HepG2 (cell line): ENCODE data around the gene GNG12.

Source experiments
- CEBPB ChIP-seq: IDR thresholded peaks from 2 replicates; pipeline ENCODE4 v1.6.1; 2011; ENCODE audit warnings: low read depth, low read length, improper control_type of control experiment, borderline replicate concordance
- CTCF ChIP-seq: sonication (generic); formaldehyde crosslinking; IDR thresholded peaks from 2 replicates; pipeline ENCODE4 v1.5.0; 2020; ENCODE audit warnings: mild to moderate bottlenecking, missing genetic modification reagents, moderate library complexity
- EZH2 ChIP-seq: conservative IDR thresholded peaks from 2 replicates; pipeline ENCODE4 v1.6.1; 2012; ENCODE audit warnings: mild to moderate bottlenecking, low read depth, low read length, moderate library complexity
- HDAC2 ChIP-seq: sonication (generic); formaldehyde crosslinking; IDR thresholded peaks from 2 replicates; pipeline ENCODE4 v1.4.0; 2020; ENCODE audit warnings: missing genetic modification reagents
- JUN ChIP-seq: sonication (generic); formaldehyde crosslinking; IDR thresholded peaks from 2 replicates; pipeline ENCODE4 v1.4.0; 2020; ENCODE audit warnings: mild to moderate bottlenecking, missing genetic modification reagents
- POLR2A ChIP-seq, 2 experiments: IDR thresholded peaks; 2 replicates each; pipeline ENCODE4 v1.6.1; 2011; ENCODE audit warnings: low read depth in 2 of 2, low read length in 2 of 2, mild to moderate bottlenecking in 1 of 2, moderate library complexity in 1 of 2; ENCODE audit not compliant: insufficient read depth in 1 of 2
- SRF ChIP-seq: IDR thresholded peaks from 2 replicates; pipeline ENCODE4 v1.6.1; 2011; ENCODE audit warnings: mild to moderate bottlenecking, low read depth, low read length, moderate library complexity
- ZNF354B ChIP-seq: sonication (generic); formaldehyde crosslinking; IDR thresholded peaks from 2 replicates; pipeline ENCODE4 v1.8.0; 2022; ENCODE audit warnings: mild to moderate bottlenecking, missing genetic modification reagents
- TF ChIP-seq, protein P1 (sequence below), 2 experiments: sonication (generic) in 1 of 2; formaldehyde crosslinking in 1 of 2; IDR thresholded peaks; 2 replicates each; pipeline versions ENCODE4 v1.5.1 to v1.6.1; 2011 to 2020; ENCODE audit warnings: borderline replicate concordance in 1 of 2, low read depth in 1 of 2, low read length in 1 of 2, mild to moderate bottlenecking in 1 of 2, missing genetic modification reagents in 1 of 2, moderate library complexity in 1 of 2
- TF ChIP-seq, protein P2 (sequence below): sonication (generic); formaldehyde crosslinking; IDR thresholded peaks from 2 replicates; pipeline ENCODE4 v1.4.0; 2020; ENCODE audit warnings: missing genetic modification reagents

- TF ChIP-seq ZNF354B (no peak), EZH2 (no peak), JUN (CRISPR knock-in tag) (no peak), CTCF (CRISPR knock-in tag) (no peak), CEBPB (no peak), SRF (no peak), POLR2A (IDR thresholded peaks at IDR 0.05; ENCODE audit: insufficient read depth in 1 of 2, low read depth in 2 of 2, low read length in 2 of 2) (no peak), HDAC2 (CRISPR knock-in tag) (no peak)
- TF ChIP-seq, protein P1, sequence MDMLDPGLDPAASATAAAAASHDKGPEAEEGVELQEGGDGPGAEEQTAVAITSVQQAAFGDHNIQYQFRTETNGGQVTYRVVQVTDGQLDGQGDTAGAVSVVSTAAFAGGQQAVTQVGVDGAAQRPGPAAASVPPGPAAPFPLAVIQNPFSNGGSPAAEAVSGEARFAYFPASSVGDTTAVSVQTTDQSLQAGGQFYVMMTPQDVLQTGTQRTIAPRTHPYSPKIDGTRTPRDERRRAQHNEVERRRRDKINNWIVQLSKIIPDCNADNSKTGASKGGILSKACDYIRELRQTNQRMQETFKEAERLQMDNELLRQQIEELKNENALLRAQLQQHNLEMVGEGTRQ (IDR thresholded peaks at IDR 0.05; ENCODE audit: low read depth, low read length) = no peak
- TF ChIP-seq, protein P1 (CRISPR knock-in tag; IDR thresholded peaks at IDR 0.05; ENCODE audit: borderline replicate concordance) = no peak
- TF ChIP-seq, protein P2, sequence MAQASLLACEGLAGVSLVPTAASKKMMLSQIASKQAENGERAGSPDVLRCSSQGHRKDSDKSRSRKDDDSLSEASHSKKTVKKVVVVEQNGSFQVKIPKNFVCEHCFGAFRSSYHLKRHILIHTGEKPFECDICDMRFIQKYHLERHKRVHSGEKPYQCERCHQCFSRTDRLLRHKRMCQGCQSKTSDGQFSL (CRISPR knock-in tag) = no peak
These were observed 160.9 kb downstream of the GNG12 start for GRCh38 chr1:67672260-67672803.
